Keratinocyte (primary cell): ENCODE measurements around the gene NAP1L4.

Experiments
- EZH2 ChIP-seq: IDR thresholded peaks from one replicate; pipeline ENCODE4 v1.6.1; 2012; ENCODE audit warnings: inconsistent platforms, mild to moderate bottlenecking, low read length, moderate library complexity
- TF ChIP-seq, protein P1 (sequence below), 3 experiments: IDR thresholded peaks in 1 of 3; conservative IDR thresholded peaks in 1 of 3; optimal IDR thresholded peaks in 1 of 3; 2 replicates in 2 of 3; 3 replicates in 1 of 3; pipeline versions ENCODE3 to v1.5.1; 2011; ENCODE audit warnings: low read length in 3 of 3, mild to moderate bottlenecking in 3 of 3, moderate library complexity in 2 of 3, control low read depth in 1 of 3, inconsistent platforms in 1 of 3; ENCODE audit not compliant: insufficient read depth in 2 of 3; ENCODE audit errors: extremely low read depth in 1 of 3

GRCh38 chr11:2992997-2993325, 832 bp upstream of the NAP1L4 start:
- no peak for TF ChIP-seq EZH2
- TF ChIP-seq, protein P1, sequence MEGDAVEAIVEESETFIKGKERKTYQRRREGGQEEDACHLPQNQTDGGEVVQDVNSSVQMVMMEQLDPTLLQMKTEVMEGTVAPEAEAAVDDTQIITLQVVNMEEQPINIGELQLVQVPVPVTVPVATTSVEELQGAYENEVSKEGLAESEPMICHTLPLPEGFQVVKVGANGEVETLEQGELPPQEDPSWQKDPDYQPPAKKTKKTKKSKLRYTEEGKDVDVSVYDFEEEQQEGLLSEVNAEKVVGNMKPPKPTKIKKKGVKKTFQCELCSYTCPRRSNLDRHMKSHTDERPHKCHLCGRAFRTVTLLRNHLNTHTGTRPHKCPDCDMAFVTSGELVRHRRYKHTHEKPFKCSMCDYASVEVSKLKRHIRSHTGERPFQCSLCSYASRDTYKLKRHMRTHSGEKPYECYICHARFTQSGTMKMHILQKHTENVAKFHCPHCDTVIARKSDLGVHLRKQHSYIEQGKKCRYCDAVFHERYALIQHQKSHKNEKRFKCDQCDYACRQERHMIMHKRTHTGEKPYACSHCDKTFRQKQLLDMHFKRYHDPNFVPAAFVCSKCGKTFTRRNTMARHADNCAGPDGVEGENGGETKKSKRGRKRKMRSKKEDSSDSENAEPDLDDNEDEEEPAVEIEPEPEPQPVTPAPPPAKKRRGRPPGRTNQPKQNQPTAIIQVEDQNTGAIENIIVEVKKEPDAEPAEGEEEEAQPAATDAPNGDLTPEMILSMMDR (optimal IDR thresholded peaks at IDR 0.05 in 1 of 3, IDR thresholded peaks at IDR 0.05 in 1 of 3, conservative IDR thresholded peaks at IDR 0.05 in 1 of 3; ENCODE audit: extremely low read depth in 1 of 3, insufficient read depth in 2 of 3, low read length in 3 of 3), result no peak
